ENCODE data around the gene PNPT1.
A peak's percentile ranks its signal among the peaks of the same experiment; 100 is the strongest.
"Not testable (repeated sequence)": the region's sequence is repeated elsewhere in the genome, so short reads cannot be mapped to it uniquely, and the experiment has no call there.

The PNPT1 gene

DNA sequence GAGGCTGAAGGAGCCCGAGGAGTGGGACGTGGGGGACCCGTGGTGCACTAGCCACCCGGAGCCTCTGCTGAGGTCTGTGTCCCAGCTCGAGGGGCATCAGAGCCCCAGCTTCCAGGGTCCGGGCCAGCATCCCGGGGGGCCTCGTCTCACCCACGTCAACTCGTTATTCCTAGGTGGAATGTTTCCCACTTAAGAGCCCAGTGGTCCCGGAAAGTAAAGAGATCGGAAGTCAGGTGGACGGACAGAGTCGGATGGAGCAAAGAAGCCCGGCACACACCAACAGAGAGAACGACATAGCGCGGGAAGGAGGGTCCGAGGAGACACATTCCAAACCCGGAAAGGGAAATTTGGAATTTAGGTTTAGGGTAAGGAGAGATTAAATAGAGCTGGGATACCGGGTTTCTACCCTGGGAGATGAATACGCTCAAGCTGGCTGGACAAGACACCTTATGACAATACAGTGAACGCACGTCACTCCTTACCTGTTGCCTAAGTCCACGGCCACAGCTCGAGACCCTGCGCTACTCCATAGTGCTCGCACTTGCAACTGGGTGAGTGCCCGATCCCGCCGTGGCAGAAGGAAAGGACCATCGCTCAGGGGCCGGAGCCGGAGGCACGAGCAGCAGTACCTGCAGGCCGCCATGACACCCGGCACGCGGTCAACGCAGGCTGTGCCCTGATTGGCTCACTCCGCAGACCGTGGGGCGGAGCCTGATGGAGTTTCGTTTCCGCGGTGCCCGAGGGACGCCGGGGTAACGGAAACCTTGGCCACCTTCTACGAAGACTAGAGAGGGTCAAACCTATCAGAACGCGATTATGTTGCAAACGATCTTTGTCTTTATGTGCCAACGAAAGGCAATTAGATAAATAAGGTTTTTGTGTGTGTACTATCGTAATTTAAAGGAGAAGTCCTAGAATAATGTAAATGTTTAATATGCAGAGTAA is at the start of gene PNPT1:
TSS of gene PNPT1 (minus strand) at position 664 of the 945 bp plus-strand sequence. CDS start at position 643, 21 bp downstream.
- DNase-seq, result peak; percentile 73

DNA sequence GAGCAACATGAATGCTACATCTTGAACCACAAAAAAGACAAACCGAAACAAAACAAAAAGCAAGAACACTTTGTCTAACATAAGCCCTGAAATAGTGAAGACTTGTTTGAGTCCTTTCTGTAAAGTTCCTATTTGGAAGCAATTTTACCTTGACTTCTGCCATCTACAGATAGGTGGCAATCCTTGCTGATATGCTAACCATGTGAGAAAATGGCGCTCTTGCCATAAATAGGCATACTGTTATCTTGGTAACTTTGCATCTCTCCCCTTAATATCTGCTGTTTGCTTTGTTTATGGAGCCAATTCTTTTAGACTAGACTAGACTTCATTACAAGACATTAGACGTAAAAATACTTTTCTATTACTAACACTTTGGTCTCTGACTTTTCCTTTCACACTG is 49.4 kb upstream of the PNPT1 start:
- no peak for DNase-seq

DNA sequence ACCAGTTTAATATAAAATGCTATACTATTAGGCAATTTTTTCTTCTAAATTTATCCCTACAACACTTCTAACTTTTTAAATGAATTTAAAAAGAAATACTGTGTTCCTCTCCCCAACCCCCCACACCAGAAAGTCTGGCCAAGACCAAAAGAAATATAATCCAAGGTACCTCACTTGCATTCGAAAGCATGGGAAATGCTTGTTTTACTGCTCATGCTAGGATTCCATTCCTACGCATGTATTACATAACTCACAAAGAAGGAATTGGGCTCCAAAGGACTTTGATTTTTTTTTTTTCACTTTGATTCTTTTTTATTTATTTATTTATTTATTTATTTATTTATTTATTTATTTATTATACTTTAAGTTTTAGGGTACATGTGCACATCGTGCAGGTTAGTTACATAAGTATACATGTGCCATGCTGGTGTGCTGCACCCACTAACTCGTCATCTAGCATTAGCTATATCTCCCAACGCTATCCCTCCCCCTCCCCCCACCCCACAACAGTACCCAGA is 42.4 kb upstream of the PNPT1 start:
- DNase-seq, result not testable (repeated sequence)

DNA sequence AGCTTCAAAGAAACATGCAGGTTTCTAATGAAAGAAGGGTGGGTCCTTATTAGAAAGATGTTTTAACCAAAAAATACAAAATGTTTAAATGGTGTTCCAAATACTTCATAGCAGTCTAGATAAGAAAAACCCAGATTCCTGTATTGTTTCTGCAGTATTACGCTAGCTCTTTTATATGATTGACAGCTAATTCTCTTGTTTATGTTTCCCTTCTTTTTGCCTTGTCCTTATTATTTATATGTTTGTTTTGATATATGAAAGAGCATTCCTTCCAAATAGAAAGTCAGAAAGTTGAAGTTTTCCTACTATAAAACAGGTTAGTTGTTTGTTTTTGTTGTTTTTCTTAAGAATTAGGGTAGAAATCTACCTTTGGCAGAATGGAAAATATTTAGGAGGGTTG is 41.1 kb upstream of the PNPT1 start:
- DNase-seq, result no peak

DNA sequence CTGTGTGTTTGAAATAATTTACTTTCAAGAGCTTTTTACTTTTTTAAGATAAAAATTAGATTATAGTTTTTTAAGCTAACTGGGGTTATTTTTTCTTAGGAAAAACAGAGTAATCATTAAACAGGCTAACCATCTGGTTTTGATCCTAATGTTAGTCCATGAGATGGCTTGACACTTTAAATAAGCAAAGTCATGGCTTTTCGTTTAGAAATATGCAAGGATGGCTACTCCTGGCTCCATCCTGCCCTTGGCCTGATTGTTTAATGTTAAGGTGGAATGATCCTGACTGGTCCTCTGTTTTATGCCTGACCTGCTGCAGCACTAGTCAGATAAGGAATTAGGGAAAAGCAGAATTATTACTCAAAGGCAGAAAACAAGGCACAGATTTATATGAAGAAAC is 39.7 kb upstream of the PNPT1 start:
- DNase-seq, result no peak

DNA sequence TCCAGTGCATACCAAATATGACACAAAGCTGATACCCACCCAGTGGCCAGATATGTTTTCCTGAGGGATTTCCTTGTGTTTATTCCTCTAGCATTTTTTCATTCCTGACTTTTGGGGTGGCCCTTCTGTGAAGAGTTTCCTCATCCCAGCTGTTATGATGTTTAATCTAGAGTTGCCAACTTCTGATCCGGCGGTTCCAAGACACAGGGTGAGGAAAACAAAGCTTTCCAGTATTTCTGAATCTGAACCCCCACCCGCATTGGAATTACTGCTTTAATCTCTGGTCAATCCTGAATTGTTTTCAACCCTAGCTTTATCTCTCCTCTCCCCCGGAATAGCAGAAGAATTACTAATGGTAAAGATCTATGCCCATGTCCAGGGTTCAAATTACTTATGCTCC is 39.2 kb upstream of the PNPT1 start:
- no peak for DNase-seq

DNA sequence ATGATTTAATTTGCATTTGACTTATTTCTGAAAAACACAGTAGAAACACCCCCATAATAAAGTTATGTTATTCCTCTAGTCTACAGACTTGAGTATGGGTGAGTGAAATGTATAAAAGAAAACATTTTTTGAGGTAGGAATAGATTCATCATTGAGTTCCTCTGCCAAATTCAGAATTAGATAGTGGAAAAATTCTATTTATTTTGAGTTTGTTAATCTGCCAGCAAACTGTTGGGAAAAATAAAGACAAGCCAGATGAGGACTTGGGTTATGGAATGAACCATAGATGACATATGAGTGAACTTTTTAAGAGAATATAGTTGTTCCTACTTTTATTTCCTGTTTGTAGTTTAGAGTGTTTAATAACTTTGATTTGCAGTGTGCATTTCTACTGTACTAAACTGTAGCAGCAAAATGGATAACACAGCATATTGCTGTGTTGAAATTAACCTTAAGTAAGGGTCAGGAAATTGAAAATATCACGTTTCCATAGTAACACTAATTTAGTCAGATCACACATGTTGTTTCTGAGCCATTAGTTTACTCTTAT is 35.6 kb upstream of the PNPT1 start:
- DNase-seq, result no peak

DNA sequence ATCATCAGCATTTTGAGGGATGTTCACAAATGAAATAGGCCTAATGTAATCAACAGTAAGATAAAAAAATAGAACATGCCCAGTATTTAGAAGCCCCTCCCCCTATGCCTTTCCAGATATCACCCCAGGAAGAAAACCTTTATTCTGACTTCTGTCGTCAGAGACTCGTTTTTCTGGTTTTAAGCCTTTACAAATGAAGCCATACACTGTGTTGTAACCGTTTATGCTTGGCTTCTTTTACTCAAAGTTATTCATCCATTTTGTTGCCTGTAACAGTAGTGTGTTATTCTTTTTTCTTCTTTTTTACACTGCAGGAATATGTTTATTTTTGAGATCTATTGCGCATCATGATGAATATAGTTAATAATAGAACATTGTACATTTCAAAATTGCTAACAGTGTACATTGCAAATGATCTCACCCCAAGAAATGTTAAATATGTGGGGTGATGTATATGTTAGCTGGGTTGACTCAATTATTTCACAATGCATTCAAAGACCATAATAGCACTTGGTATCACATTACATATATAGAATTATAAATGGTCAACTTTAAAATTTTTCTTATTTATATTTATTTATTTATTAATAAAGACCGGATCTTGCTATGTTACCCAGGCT is 28.1 kb upstream of the PNPT1 start:
- no peak for DNase-seq

DNA sequence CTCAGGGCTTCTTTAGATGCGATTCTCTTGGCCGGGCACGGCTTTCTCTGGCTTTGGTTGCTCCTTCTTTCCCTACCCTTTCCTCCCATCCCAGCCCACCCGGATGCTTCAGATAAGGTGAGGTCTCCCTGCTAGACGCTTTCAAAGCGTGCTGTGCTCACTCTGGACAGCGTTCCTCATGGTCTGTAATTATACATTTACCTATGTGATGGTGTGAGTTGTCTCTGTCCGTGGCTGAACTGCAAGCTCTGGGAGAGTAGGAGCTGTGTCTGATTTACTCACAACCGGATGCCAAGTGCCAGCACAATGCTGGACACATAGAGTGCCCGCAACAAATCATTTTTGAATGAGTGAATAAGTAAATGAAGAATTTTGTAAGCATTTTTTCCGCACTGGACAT is 26.8 kb upstream of the PNPT1 start:
- DNase-seq, result no peak

DNA sequence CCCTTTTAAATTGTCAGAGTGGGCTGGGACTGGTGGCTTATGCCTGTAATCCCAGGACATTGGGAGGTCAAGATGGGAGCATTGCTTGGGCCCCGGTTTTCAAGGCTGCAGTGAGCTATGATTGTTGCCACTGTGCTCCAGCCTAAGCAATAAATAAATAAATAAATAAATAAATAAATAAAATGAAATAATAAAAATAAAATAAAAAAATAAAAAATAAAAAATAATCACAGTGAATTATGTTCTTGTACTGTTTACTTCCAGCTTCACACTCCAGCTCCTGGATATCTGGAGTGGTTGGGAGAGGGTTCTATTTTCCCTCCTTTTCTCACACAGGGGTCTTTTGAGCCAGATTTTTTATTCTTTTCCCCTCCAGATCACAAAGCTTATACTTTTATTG is 26.2 kb upstream of the PNPT1 start:
- no peak for DNase-seq

DNA sequence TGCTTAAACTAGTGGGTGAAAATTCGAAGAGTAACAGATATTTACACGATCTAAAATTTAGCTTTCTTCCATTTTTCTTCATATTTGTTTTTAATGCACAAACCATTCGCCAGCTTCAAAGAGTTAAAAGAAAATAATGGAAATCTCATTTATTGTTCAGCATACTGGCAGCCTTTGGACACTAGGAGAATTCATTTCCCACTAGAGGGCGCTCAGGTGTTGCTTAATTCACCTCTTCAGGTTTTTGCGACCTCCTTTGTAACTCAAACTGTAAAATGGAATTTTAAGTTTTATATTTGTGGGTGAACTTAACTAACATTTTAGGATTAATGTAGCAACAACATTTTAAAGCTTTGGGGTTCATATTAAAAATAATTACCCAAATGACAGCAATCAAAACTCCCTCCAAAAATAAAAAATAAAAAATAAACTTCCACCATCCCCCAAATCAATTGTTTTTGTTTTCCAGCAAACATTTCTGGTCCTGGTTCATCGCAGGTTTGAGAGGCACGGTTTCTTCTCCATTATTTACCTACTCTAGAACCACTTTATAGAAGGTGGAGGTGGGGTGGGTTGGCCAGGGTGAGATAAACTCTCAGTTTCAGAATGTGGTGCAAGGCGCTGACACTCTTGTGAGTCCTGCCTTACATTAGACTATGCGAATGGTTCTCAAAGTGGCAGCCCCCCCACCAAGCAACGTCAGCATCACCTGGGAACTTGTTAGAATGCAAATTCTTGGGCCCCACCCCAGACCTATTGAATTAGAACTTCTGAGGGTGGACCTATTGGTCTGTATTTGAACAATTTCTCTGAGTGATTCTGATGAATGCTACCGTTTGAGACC is 24.7 kb upstream of the PNPT1 start:
- DNase-seq, result no peak

DNA sequence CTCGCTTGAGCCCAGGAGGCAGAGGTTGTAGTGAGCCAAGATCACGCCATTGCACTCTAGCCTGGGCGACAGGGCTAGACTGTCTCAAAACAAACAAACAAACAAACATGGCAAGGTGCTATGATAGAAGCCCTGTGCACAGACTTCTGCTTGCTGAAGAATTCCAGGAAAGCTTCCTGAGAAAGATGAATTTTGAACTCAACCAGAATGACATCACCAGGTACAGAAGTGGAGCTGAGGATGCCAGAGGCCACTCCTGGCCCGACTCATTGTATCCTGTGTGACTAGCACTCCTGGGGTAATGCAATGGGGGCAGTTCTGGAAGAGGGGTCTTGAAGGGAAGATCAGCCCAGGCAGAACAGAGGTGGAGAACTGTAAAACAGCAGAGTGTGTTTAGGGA is 22.0 kb upstream of the PNPT1 start:
- DNase-seq, result no peak

DNA sequence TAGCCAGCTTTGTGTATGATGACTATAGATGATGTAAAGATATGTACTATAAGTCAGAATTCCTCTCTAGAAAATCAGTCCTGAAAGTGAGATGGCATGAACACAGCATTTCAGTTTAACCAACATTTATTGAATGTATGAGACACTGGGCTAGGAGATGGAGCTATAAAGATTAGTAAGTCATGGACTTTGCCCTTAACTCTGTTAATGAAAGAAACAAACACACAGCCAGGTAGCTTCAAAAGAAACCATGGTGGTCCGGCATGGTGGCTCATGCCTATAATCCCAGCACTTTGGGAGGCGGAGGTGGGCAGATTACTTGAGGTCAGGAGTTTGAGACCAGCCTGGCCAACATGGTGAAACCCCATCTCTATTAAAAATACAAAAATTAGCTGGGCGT is 21.5 kb upstream of the PNPT1 start:
- DNase-seq, result not testable (repeated sequence)

DNA sequence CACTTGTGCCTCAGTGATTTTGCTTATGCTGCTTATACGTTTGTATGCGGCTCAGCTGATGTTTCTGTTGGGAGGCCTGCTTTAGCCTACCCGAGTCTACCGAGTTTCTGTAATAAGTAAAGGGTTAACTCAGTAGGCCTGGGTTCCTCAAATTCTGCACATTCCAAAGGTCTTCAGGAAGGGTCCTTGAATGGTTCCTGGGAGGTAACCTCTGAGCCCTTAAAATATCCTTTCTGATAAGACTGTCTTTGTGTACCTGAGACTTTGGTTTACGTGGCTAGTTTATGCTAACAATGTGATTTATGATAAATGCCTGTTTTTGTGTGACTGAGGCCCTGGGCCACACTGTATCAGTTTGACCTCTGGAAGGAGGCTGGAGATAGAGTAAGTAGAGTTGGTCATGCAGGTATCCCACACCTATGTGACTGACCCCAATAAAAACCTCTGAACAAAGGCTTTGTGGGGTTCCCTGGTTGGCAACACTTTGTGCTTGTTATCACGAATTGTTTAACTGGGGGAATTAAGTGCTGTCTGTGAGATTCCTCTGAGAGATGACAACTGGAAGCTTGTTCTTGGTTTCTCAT is 18.9 kb upstream of the PNPT1 start:
- DNase-seq, result no peak

DNA sequence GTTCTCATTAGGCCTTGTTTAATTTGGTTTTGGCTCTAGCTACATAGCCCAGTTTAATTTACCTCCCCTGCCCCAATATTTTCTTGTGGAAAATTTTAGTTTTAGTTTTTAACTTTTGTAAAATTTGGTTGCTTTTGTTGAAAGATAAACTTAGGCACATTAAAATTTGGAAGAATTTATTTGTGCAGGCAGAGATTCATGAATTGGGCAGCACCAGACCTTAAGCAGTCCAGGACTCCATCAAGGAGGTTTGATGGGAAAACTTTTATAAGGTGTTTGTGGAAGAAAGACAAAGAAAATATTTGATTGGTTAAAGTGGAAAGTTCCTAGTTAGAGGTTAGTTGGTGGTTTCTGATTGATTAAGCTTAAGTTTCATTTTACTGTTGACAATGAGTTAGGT is 16.4 kb upstream of the PNPT1 start:
- no peak for DNase-seq

DNA sequence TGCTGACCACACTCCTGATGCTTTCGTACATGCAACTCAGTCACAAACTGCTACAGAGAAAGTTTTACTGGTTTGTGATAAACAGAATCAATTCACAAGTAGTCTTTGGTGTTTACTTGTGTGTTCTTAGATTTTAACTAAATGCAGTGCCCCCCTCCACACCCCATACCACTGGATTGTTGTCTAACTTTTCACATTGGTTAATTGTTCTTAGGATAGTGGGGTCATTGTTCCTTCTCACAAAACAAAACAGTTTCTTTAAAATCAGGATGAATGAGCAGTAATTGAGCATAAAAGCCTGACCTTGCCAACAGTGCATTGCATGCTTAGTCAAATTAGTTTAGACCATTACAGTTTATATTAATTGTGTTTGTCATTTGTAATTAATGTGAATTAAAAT is 14.1 kb upstream of the PNPT1 start:
- no peak for DNase-seq

DNA sequence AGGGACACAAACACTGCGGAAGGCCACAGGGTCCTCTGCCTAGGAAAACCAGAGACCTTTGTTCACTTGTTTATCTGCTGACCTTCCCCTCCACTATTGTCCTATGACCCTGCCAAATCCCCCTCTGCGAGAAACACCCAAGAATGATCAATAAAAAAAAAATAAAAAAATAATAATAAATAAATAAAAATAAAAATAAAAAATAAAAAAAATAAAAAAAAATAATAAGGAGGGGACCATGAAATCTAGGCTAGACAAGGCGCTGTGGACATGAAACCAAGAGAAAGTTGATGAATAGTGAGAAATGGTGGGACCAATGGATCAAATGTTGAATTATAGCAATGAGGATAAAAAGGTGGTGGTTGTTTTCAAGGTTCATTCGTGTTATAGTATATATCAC is 12.6 kb upstream of the PNPT1 start:
- not testable (repeated sequence) for DNase-seq

DNA sequence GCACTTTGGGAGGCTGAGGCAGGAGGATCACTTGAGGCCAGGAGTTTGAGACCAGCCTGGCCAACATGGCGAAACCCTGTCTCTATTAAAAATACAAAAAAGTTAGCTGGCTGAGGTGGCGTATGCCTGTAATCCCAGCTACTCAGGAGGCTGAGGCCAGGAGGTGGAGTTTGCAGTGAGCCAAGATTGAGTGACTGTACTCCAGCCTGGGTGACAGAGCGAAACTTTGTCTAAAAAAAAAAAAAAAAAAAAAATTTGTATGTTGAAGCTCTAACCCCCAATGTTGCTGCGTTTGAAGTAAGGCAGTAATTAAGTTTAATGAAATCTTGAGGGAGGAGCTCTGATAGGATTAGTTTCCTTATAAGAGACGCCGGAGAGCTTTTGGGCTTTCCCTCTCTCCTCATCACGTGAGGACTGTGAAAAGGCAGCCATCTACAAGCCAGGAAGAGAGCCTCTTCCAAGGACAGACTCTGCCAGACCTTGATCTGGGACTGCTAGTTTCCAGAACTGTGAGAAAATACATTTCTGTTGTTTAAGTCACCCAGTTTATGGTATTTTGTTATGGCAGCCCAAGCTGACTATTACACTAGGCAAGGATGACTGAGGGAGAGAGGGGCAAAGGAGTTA is 11.5 kb upstream of the PNPT1 start:
- no peak for DNase-seq

DNA sequence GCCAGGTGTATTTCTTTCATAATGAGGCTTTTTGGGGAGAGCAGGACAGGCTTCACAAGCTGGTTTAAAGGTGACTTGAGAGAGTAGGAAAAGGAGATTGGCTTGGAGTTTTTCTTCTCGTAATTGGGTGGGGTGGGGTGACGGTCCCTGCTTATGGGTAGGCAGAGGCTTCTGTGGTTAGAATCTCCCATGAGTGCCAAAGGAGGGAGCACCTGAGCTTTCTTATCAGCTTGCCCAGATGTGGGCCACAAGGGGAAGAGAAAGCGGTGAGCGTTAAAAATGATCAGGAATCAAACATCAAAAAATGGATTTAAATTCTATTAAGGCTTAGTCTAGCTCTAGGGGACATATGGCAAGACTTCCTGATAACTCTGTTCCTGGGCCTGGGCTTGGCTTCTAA is 9.7 kb upstream of the PNPT1 start:
- DNase-seq, result no peak

DNA sequence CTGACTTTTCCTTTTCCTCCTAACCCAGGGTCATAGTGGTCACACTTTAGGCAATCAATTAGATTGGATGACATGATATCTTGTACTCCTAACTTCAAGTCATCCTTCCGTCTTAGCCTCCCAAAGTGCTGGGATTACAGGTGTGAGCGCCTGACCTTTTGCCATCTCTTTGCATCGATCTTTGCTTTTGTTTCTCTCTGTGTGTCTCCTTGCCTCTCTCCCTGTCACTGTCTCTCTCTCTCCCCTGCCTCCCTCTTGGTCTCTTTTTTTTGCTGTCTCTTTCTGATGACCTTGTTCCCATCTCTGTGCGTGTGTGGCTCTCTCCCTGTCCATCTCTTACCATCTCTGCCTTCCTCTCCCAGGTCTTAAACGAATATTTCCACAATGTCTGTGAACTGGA is 904 bp downstream of the PNPT1 start:
- not testable (repeated sequence) for DNase-seq

DNA sequence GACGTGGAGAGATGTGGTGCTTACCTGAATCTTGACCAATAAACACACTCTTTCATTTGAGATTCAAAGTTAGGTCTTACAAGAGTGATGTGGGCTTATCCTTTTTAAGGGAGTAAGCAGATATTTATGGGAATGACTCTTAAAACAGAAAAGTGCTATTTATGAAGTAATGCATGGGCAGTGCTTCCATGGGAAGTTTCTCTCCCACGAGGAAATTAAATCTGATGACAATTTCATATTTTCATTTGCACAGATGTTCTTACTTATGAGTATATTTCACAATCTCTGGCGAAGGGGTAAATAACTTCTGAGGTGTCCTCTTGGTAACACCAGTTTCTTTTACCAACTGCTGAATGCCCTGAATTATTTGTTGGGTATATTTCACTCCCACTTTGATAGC is 21.0 kb downstream of the PNPT1 start:
- DNase-seq, result no peak

DNA sequence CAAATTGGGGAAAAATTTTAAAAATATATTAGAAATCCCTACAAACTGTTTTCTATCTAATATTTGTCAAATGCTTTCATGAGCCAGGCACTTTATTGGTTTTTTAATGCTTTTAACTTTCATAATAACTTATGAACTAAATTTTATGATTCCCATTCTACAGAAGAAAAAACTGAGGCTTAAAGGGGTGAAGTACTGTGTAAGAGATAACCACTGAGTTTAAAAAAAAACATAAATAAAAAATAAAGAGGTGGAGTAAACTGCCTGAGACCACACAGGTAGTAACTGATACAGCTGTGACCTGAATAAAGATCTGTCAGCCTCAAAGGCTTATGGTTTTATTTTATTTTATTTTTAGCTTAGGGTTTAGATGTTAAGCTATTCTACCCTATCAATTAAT is 24.7 kb downstream of the PNPT1 start:
- DNase-seq, result no peak

Measured in NCI-H1436 treated with DMSO at 0.1 percent for 48 hours (cell line).